Limb (tissue), 2 donors: ENCODE measurements around the gene BCL6.

Source experiments
- DNase-seq, 2 donors: peaks; one replicate each; pipeline ENCODE4 v3.0.0-alpha.2; 2016; ENCODE audit errors: extremely low spot score in 2 of 2

The BCL6 gene

DNA sequence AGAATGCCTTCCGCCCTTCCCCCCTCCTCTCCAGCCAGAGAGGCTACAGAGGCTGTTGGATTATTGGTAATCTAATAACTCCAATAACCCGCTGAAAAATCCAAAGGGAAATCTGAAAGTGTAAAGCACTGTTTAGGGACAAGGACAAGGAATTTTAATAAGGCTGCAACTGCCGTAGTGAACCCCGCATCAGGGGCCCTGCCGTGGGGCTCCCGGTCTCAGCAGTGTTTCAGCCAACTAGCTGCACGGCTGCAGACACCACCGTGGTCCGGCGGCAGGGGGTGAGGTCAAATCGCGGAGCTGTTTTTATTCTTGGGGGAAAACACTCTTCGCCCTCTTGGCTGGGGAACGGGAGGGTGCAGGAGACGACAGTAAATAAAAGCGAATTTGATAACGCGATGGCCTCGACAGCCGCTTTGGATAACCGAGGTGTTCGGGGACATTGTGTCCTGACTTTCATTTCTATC is 6.1 kb downstream of the BCL6 start:
- peak in 1 of 2 donors; percentile 81 for DNase-seq

- DNase-seq: peak; percentile 90 to 96
Observed at GRCh38 chr3:187738331-187739093, 6.8 kb downstream of the BCL6 start.

DNA sequence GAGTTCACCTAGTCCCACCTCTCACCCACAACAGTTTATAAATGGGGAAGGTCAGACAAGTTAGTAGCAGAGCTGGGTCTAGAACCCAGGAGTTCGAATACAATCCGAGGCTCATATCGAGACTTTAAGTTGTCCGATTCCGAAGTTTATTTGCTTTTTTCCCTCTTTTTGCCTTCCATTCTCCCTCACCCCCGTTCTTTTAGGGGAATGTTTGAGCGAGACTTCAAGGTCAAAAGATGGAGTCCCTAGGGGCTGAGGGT is 7.3 kb downstream of the BCL6 start:
- no peak for DNase-seq

DNA sequence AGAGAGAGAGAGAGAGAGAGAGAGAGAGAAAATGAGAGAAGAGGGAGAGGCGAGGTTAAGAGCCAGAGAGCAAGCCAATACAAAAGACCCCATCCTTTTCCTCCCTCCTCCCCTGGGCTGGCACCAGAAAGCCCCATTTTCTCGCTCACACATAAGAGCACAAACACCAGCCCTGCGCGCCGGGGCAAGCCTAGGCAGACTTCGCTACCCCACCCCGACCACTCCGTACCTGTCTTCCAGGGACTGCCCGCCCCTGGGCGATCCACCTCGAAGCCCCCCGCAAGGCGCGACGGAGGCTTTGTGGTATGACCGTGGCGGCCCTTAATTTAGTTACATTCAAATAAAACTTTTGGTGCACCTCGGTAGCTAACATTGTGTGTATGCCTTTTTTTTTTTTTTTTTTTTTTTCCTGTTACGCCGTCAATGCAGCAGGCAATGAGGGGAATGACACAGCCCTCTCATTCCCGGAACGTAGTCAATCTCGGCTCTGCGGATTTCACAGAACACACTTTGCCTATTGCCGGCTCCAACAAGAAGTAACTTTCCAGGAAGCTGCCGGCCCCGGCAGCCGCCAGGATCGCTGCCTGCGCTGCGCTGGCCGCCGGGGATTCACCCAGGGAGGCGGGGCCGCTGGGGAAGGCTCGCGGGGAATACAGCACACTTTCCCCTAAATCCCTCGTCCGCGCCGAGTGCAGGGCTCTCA is 7.7 kb downstream of the BCL6 start:
- DNase-seq: peak; percentile 75 to 79

GRCh38 chr3:187737006-187737367 is 8.3 kb downstream of the BCL6 start:
- DNase-seq: no peak

DNA sequence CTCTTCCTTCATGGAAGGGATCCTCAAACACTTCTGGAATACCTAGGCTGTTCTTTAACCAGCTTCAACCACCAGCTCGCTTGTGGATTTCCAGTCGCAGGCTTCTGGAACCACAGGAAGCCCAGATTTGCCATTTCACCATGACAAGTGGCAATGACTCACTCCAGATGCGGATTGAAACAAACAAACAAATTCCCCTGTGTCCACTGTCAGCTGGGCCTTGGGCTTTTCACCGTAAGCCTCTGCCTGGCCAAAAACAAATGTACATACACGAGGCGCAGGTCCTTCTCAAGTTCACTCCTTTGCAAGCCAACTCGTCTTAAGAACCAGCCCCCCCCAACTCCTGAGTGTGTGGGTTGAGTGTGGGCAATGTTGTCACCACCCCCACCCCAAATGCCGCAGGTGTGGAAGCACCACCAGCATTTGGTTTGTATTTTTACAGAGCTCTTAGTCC is 8.8 kb downstream of the BCL6 start:
- DNase-seq: no peak

- no peak for DNase-seq
Observed at GRCh38 chr3:187735837-187736236, 9.4 kb downstream of the BCL6 start.

GRCh38 chr3:187735383-187735782 is 9.9 kb downstream of the BCL6 start:
- no peak for DNase-seq

- no peak for DNase-seq
Observed at GRCh38 chr3:187734841-187735240, 10.4 kb downstream of the BCL6 start.

DNA sequence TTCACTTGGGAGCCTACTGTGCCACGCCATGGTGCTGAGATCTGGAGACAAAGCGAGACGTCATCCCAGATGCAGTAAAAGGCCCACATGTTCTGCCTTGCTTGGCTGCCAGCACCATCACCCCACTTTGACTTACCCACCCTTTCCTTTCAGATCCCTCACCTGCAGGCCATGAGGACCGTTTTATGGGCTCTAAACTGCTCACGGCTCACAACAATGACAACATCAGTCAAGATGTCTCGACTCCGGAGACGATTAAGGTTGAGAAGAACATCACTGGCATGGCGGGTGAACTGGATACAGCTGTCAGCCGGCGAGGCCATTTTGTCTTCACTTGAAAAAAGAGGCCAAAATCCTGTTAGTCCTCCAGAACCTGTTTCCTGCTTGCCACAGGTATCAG is 11.9 kb downstream of the BCL6 start:
- no peak for DNase-seq

DNA sequence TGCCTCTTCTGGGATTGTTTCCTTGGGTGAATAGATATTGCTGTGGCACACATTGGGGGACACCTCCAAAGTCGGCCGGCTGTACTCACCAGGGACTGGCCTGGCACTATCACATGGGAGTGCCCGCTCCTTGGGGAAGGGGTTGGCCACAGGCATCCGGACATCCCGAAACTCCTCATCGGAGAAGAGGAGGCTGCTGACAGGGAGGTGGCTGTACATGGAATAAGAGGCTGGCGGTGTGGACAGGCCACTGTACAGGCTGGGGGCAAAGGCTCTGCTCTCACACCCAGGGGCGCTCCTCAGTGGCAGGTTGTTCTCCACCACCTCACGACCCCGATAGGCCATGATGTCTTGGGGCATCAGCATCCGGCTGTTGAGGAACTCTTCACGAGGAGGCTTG is 15.7 kb downstream of the BCL6 start:
- DNase-seq: no peak

DNA sequence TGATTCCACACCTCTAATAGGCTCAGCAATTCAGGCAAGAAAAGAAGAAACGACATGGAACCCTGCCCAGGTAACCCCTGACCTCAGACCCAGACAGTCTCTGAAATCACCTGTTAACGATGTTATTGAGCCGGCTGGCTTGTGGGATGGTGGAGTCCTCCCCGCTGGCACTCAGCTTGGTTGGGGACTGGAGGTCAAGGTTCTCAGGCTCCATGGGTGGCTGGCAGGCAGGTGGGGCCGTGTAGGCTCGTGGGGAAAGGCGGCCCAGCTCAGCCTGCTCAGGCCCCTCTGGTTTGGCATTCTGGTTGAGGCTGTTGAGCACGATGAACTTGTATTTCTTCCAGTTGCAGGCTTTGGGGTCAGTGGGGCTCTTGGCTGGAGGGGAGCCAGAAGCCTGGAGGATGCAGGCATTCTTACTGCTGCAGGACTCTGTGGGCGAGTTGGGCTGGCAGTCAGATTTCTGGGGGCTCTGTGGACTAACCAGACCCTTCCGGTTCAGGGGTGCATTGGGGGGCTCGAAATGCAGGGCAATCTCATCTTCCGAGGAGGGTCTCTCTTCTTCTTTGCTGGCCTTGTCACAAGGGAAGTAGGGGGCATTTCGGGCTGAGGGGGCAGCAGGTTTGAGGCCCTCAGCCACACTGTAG is 16.2 kb downstream of the BCL6 start:
- DNase-seq: no peak

DNA sequence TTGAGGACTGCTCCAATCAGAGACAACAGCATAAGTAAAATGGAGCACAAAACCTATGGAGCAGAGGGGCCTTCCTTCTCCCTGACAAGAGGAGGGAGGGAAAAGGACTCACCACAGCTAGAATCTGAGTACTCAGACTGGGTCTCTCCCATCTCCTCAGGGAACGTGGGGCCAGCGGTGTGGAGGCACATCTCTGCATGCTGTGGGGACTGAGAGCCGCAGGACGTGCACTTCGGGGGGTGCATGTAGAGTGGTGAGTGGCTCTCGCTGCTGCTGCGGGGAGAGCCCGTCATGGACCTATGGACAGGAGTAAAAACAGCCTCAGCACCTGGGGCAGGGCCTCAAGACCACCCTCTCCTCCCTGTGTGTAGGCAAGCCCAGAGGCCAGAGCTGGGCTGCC is 17.0 kb downstream of the BCL6 start:
- DNase-seq: no peak

DNA sequence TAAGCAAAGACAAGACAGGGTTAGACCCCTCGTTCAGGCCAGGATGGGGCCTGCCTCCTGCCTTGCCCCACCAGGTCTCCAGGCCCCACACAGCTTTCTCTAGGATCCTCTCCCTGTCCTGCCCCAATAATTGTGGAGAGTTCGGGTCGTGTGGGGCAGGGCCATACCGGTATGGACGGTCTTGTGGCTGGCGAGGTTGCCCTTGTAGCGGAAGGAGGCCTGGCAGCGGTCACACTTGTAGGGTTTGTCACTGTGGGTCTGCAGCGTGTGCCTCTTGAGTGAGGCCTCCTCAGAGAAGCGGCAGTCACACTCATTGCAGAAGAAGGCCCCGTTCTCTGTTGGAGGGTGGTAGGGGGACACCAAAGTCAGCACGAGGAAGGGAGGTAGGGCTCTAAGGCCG is 18.7 kb downstream of the BCL6 start:
- DNase-seq: no peak

DNA sequence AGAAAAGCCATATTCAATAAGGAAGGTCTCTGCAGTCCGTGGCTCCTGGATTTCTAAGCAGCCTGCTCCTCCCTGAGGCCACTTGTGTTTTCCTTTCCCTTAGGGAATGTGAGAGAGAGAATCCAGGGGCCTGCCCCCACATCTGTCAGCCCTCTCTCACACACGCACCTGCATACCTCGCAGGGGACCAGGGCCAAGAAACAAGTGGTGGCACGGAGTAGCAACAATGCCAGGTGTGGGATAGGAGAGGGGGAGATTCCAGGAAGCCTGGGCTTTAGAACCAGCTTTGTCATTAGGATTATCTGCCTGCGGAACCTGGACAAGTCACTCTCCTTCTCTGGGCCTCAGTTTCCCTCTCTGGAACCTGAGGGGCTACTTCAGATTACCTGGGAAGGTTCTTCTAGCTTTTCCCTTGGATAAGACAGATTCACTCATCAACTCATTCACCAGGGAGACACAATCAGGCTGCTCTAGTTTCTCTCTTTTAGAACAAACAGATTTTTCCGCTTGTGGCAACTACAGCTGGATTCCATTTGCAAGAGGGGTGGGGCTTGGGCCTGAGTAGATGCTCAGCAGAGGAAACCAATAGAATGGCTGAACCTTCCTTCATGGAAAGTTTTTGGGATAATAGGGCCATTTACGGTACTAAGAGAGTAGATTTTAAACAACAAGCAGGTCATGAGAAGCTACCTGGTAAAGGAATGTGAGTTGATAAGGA is 19.5 kb downstream of the BCL6 start:
- no peak for DNase-seq

DNA sequence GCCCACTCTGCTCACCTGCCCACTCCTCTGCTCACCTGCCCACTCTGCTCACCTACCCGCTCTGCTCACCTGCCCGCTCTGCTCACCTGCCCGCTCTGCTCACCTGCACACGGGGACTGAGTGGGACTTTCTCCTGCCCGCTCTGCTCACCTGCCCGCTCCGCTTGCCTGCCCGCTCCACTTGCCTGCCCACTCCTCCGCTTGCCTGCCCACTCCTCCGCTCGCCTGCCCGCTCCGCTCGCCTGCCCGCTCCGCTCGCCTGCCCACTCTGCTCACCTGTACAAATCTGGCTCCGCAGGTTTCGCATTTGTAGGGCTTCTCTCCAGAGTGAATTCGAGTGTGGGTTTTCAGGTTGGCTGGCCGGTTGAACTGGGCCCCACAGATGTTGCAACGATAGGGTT is 20.0 kb downstream of the BCL6 start:
- DNase-seq: no peak

DNA sequence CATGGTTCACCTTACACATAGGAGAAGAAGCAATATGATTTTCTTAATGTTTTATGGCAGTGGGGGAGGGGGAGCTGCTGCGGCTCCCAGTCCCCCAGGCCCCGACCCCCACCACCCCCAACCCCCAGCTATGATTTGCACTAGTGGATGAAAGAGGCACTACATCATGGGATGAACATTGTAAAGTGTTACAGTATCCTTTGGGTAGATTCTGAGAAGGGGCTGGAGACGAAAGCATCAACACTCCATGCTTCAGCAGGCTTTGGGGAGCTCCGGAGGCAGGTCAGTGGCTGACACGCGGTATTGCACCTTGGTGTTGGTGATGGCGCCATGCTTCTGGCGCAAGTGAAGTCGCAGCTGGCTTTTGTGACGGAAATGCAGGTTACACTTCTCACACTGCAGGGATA is 23.1 kb downstream of the BCL6 start:
- no peak for DNase-seq

DNA sequence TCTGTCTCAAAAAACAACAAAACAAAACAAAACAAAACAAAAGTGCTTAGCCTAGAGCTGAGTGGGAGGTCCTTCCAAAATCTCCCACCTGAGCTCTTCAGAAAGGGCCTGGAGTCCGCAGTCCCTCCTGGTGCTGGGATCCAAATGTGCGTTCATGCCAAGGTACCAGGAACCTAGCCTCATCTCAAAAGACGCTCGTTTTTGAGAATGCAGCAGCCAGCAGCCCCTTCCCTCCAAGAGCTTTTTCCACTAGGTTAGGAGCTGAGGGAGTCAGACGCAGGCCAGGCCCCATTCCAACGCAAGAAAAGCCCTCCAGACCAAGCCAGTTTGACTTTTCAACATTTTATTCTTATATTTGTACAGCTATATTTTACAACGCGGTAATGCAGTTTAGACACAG is 24.2 kb downstream of the BCL6 start:
- DNase-seq: no peak

DNA sequence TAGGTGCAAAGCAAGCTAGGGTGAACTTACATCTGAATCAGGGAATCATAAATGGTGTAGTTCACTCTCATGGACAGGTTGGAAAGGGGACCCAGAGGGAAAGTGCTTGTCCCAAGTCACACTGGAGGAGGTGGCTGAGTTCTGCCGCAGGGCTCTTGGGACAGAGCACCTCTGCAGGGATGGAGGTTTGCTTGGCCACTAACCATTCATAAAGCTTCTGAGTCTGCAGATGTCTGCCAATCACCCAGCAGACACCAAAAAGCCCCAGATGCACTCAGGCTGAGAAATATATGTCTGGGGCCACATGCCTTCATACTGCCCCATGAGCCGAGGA is 25.0 kb downstream of the BCL6 start:
- no peak for DNase-seq

- no peak for DNase-seq
Observed at GRCh38 chr3:187719628-187720336, 25.5 kb downstream of the BCL6 start.

DNA sequence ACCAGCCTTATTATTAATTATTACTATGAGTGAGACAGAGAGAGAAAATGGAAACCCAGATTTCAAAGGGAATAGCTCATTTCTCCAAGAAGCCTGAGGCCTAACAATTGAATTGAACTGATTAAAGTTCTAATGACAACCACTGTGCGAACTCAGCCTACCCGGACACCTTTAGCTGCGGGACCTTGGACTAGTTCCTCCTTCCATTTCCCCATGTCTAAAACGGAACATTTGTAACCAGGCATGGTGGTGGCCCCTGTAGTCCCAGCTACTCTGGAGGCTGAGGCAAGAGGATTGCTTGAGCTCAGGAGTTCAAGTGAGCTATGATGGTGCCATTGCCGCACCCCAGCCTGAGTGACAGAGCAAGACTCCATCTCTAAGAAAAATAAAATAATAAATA is 26.5 kb downstream of the BCL6 start:
- no peak for DNase-seq

DNA sequence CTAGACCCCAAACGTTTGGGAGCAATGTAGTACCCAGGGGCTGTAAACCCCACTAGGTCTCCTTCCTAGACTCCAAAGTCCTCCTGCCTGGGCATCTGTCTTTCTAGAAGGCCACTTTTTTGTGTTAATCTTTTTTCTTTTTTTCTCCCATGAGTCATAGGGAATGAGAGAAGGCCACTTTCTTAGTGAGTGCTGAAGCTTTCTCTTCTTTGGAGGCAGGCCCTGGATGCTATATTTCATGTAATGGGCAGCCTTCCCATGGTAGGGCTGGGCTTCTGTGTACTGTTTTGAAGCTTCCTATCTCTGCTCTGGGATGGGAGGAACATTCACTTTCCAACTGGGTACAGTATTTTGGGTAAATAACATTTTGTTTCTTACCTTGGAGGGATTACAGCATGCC is 27.7 kb downstream of the BCL6 start:
- no peak for DNase-seq
